Left ventricle myocardium inferior (tissue), 1 donor: ENCODE results near the gene SLC39A5. TPM values are rescaled to one million over a fixed set of nuclear protein-coding genes. Genes with fewer than 3 reads are reported as not detected.
"Not testable (repeated sequence)": the region's sequence is repeated elsewhere in the genome, so short reads cannot be mapped to it uniquely, and the experiment has no call there.

Experiments used
- DNase-seq: peaks from one replicate; pipeline ENCODE4 v3.0.0-alpha.2; 2020
- H3K27ac ChIP-seq: fragments of 200-600 bp; replicated peaks from 2 replicates; pipeline ENCODE4 v1.8.0; 2021
- H3K27me3 ChIP-seq: fragments of 200-600 bp; 2 replicates; pipeline ENCODE4 v1.8.0; 2021; ENCODE audit warnings: low read depth
- H3K36me3 ChIP-seq: fragments of 200-600 bp; 2 replicates; pipeline ENCODE4 v1.8.0; 2021
- H3K4me1 ChIP-seq: fragments of 200-600 bp; 2 replicates; pipeline ENCODE4 v1.8.0; 2021
- H3K4me3 ChIP-seq: fragments of 200-600 bp; 2 replicates; pipeline ENCODE4 v1.8.0; 2021; ENCODE audit warnings: mild to moderate bottlenecking, moderate library complexity
- H3K9me3 ChIP-seq: fragments of 200-600 bp; replicated peaks from 2 replicates; pipeline ENCODE4 v1.8.0; 2021
- CTCF ChIP-seq: fragments of 200-600 bp; IDR thresholded peaks from 2 replicates; pipeline ENCODE4 v1.8.0; 2021; ENCODE audit warnings: antibody characterized with exemption, mild to moderate bottlenecking, borderline replicate concordance
- intact Hi-C: fragments of 100-400 bp; cut with micrococcal nuclease; formaldehyde crosslinking; loops from one replicate; pipeline ENCODE4 v1.11.0; 2022
- total RNA-seq: library from RNA; stranded (reverse); fragmentation: NEBNext Ultra II Directional; extraction: Animal tissue kit (Norgen Biotek cat#: 25700); gene quantifications from one replicate; pipeline ENCODE4 v1.2.1, GENCODE V29; 2021
- donor health status: DM: no; HTN: yes; CAD: no; lungs with severe emphysema.

Gene SLC39A5
- total RNA-seq, 1 donor from 2014 or later, result not detected

- H3K4me3 ChIP-seq, result no peak overlapping the region
- no peak for TF ChIP-seq CTCF
- peaks cover 94% of the 10 kb centered on the region for H3K36me3 ChIP-seq
- intact Hi-C loops, result no loop called here
- no peaks in the 10 kb centered on the region for H3K27me3 ChIP-seq
- no peak for DNase-seq
- H3K4me1 ChIP-seq, result peaks cover 15% of the 10 kb centered on the region
- no peak overlapping the region for H3K27ac ChIP-seq
- H3K9me3 ChIP-seq, result no peaks in the 10 kb centered on the region
These were observed 52.2 kb downstream of the SLC39A5 start for GRCh38 chr12:56282030-56282429.

DNA sequence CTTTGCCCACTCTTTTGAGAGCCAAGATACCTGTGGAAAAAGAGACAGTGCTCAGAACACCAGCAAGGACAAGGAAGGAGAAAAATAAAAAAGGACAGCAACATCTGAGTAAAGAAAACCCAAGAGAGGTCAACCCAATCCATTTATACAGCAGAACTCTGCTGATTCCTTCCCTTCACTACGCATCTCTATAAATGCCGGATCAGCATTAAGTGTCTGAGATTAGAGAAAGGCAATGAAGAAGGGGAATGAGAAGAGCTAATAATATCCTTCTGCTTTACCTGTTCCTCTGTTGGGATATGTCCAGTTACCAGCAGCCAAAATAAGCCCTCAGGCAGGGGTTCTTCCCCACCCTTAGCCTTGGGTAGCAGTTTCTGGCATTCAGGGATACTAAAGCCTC, 52.7 kb downstream of the SLC39A5 start:
- Histone ChIP-seq H3K9me3 (no peaks in the 10 kb centered on the region), H3K4me1 (peaks cover 20% of the 10 kb centered on the region), H3K27me3 (no peaks in the 10 kb centered on the region), H3K27ac (no peak overlapping the region), H3K36me3 (peaks cover 90% of the 10 kb centered on the region), H3K4me3 (no peak overlapping the region)
- no peak for TF ChIP-seq CTCF
- intact Hi-C loops, result no loop called here
- DNase-seq, result no peak

DNA sequence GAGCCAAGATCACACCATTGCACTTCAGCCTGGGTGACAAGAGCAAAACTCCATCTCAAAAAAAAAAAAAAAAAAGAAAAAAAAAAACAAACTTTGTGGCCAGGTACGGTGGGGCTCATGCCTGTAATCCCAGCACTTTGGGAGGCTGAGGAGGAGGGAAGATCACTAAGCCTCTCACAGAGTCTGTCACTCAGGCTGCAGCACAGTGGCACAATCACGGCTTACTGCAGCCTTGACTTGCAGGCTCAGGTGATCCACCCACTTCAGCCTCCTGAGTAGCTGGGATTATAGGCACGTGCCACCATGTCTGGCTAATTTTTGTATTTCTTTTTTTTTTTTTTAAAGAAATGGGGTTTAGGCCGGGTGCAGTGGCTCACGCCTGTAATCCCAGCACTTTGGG, 54.4 kb downstream of the SLC39A5 start:
- H3K27me3 ChIP-seq, H3K9me3 ChIP-seq, H3K4me3 ChIP-seq, intact Hi-C loops, DNase-seq, H3K27ac ChIP-seq: not testable (repeated sequence)
- Histone ChIP-seq H3K4me1 (peaks cover 37% of the 10 kb centered on the region), H3K36me3 (peaks cover 73% of the 10 kb centered on the region)

GRCh38 chr12:56286044-56286830, 56.4 kb downstream of the SLC39A5 start:
- Histone ChIP-seq H3K4me3 (no peak overlapping the region), H3K36me3 (peaks cover 70% of the 10 kb centered on the region), H3K4me1 (peaks cover 50% of the 10 kb centered on the region), H3K9me3 (no peaks in the 10 kb centered on the region), H3K27ac (peak overlapping the region; percentile 39), H3K27me3 (no peaks in the 10 kb centered on the region)
- intact Hi-C loops, result no loop called here
- TF ChIP-seq CTCF, result no peak
- DNase-seq, result no peak

Other genes with a start within 250 kb of the SLC39A5 start
- gene SUOX, start 232.8 kb upstream of the SLC39A5 start, total RNA-seq, result 36.0 TPM
- gene IKZF4, start 209.0 kb upstream of the SLC39A5 start, total RNA-seq, result 8.4 TPM
- gene RPS26, start 188.1 kb upstream of the SLC39A5 start, total RNA-seq, result 48.7 TPM
- gene ERBB3, start 149.9 kb upstream of the SLC39A5 start, total RNA-seq, result 2.3 TPM
- gene PA2G4, start 125.5 kb upstream of the SLC39A5 start, total RNA-seq, result 65.7 TPM
- gene RPL41, start 113.4 kb upstream of the SLC39A5 start, total RNA-seq, result 1,892 TPM
- gene ZC3H10, start 111.8 kb upstream of the SLC39A5 start, total RNA-seq, result 4.9 TPM
- gene ESYT1, start 101.8 kb upstream of the SLC39A5 start, total RNA-seq, result 23.2 TPM
- 54.1 TPM for gene MYL6B, start 77.5 kb upstream of the SLC39A5 start, total RNA-seq
- gene MYL6, start 71.7 kb upstream of the SLC39A5 start, total RNA-seq, result 508 TPM
- gene SMARCC2, start 40.6 kb upstream of the SLC39A5 start, total RNA-seq, result 67.1 TPM
- 51.4 TPM for gene RNF41, start 8.1 kb upstream of the SLC39A5 start, total RNA-seq
- gene NABP2, start 5.7 kb upstream of the SLC39A5 start, total RNA-seq, result 20.3 TPM
- gene ANKRD52, start 28.3 kb downstream of the SLC39A5 start, total RNA-seq, result 25.1 TPM
- gene COQ10A, start 36.9 kb downstream of the SLC39A5 start, total RNA-seq, result 203 TPM
- gene CS, start 70.3 kb downstream of the SLC39A5 start, total RNA-seq, result 780 TPM
- 33.4 TPM for gene CNPY2, start 85.9 kb downstream of the SLC39A5 start, total RNA-seq
- 49.5 TPM for gene PAN2, start 103.9 kb downstream of the SLC39A5 start, total RNA-seq
- not detected for gene IL23A, start 108.8 kb downstream of the SLC39A5 start, total RNA-seq
- 34.9 TPM for gene STAT2, start 130.1 kb downstream of the SLC39A5 start, total RNA-seq
- not detected for gene APOF, start 132.8 kb downstream of the SLC39A5 start, total RNA-seq
- 2.2 TPM for gene TIMELESS, start 219.4 kb downstream of the SLC39A5 start, total RNA-seq
- not detected for gene MIP, start 224.6 kb downstream of the SLC39A5 start, total RNA-seq
- gene SPRYD4, start 238.5 kb downstream of the SLC39A5 start, total RNA-seq, result 3.6 TPM